SK-N-SH (cell line): Measurements from ENCODE around the gene ATP2B1.

Experiments used
- EP300 ChIP-seq, 2 experiments: IDR thresholded peaks; 2 replicates each; pipeline versions ENCODE4 v1.4.0 to v1.6.1; 2012; ENCODE audit warnings: borderline replicate concordance in 1 of 2, low read depth in 1 of 2, low read length in 1 of 2
- EZH2phosphoT487 ChIP-seq: fragments of 200-600 bp; sonication (generic); IDR thresholded peaks from 2 replicates; pipeline ENCODE4 v1.6.1; 2017; ENCODE audit warnings: low read depth, mixed run types, mild to moderate bottlenecking, antibody characterized with exemption, moderate library complexity, borderline replicate concordance
- POLR2AphosphoS5 ChIP-seq: IDR thresholded peaks from 2 replicates; pipeline ENCODE4 v1.6.1; 2012; ENCODE audit warnings: low read depth, low read length
- RAD21 ChIP-seq: IDR thresholded peaks from 2 replicates; pipeline ENCODE4 v1.6.1; 2012; ENCODE audit warnings: mild to moderate bottlenecking, low read length
- RFX5 ChIP-seq: IDR thresholded peaks from 2 replicates; pipeline ENCODE4 v1.6.1; 2012; ENCODE audit warnings: mild to moderate bottlenecking, improper control_type of control experiment, low read length
- SMC3 ChIP-seq: IDR thresholded peaks from 2 replicates; pipeline ENCODE4 v1.6.1; 2012; ENCODE audit warnings: low read depth, low read length, improper control_type of control experiment
- TAF1 ChIP-seq: IDR thresholded peaks from 2 replicates; pipeline ENCODE4 v1.6.1; 2012; ENCODE audit warnings: low read depth, mild to moderate bottlenecking, low read length, moderate library complexity, borderline replicate concordance
- TEAD4 ChIP-seq: IDR thresholded peaks from 2 replicates; pipeline ENCODE4 v1.4.0; 2012; ENCODE audit warnings: mild to moderate bottlenecking, borderline replicate concordance; ENCODE audit not compliant: insufficient read depth
- TF ChIP-seq, protein P1 (sequence below): fragments of 200-600 bp; sonication (generic); IDR thresholded peaks from 2 replicates; pipeline ENCODE4 v1.6.1; 2017; ENCODE audit warnings: antibody characterized with exemption, mild to moderate bottlenecking, moderate library complexity
- TF ChIP-seq, protein P2 (sequence below): IDR thresholded peaks from 2 replicates; pipeline ENCODE4 v1.4.0; 2012; ENCODE audit warnings: low read depth, borderline replicate concordance
- TF ChIP-seq, protein P3 (sequence below): IDR thresholded peaks from 2 replicates; pipeline ENCODE4; 2012
- TF ChIP-seq, protein P4 (sequence below): IDR thresholded peaks from 2 replicates; pipeline ENCODE4 v1.4.0; 2012; ENCODE audit warnings: low read depth

- TF ChIP-seq, protein P1, sequence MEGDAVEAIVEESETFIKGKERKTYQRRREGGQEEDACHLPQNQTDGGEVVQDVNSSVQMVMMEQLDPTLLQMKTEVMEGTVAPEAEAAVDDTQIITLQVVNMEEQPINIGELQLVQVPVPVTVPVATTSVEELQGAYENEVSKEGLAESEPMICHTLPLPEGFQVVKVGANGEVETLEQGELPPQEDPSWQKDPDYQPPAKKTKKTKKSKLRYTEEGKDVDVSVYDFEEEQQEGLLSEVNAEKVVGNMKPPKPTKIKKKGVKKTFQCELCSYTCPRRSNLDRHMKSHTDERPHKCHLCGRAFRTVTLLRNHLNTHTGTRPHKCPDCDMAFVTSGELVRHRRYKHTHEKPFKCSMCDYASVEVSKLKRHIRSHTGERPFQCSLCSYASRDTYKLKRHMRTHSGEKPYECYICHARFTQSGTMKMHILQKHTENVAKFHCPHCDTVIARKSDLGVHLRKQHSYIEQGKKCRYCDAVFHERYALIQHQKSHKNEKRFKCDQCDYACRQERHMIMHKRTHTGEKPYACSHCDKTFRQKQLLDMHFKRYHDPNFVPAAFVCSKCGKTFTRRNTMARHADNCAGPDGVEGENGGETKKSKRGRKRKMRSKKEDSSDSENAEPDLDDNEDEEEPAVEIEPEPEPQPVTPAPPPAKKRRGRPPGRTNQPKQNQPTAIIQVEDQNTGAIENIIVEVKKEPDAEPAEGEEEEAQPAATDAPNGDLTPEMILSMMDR: no peak
- no peak for TF ChIP-seq POLR2AphosphoS5
- TF ChIP-seq, protein P2, sequence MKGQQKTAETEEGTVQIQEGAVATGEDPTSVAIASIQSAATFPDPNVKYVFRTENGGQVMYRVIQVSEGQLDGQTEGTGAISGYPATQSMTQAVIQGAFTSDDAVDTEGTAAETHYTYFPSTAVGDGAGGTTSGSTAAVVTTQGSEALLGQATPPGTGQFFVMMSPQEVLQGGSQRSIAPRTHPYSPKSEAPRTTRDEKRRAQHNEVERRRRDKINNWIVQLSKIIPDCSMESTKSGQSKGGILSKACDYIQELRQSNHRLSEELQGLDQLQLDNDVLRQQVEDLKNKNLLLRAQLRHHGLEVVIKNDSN: no peak
- TF ChIP-seq SMC3: no peak
- no peak for TF ChIP-seq RAD21
- no peak for TF ChIP-seq EZH2phosphoT487
- TF ChIP-seq RFX5: no peak
- TF ChIP-seq, protein P3, sequence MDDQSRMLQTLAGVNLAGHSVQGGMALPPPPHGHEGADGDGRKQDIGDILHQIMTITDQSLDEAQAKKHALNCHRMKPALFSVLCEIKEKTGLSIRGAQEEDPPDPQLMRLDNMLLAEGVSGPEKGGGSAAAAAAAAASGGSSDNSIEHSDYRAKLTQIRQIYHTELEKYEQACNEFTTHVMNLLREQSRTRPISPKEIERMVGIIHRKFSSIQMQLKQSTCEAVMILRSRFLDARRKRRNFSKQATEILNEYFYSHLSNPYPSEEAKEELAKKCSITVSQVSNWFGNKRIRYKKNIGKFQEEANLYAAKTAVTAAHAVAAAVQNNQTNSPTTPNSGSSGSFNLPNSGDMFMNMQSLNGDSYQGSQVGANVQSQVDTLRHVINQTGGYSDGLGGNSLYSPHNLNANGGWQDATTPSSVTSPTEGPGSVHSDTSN: no peak
- TF ChIP-seq, protein P4, sequence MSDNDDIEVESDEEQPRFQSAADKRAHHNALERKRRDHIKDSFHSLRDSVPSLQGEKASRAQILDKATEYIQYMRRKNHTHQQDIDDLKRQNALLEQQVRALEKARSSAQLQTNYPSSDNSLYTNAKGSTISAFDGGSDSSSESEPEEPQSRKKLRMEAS: no peak
- no peak for TF ChIP-seq TEAD4
- TF ChIP-seq EP300 (IDR thresholded peaks at IDR 0.05; ENCODE audit: borderline replicate concordance in 1 of 2, low read depth in 1 of 2, low read length in 1 of 2): no peak
- no peak for TF ChIP-seq TAF1
Measured at GRCh38 chr12:89682284-89682683, 26.4 kb downstream of the ATP2B1 start.
